Vagina (tissue), 2 donors: ENCODE results near the gene GPRC5C. TPM values are rescaled to one million over a fixed set of nuclear protein-coding genes. Genes with fewer than 3 reads are reported as not detected.

Experiments used
- DNase-seq, 2 donors: peaks; one replicate each; pipeline ENCODE4 v3.0.0-alpha.2; 2017; ENCODE audit errors: extremely low spot score in 2 of 2
- H3K27ac ChIP-seq: fragments of 200-600 bp; sonication (generic); one replicate; pipeline ENCODE4 v1.5.1; 2019
- H3K27me3 ChIP-seq: fragments of 200-600 bp; sonication (generic); one replicate; pipeline ENCODE4 v1.5.1; 2019
- H3K36me3 ChIP-seq, 2 donors: fragments of 200-600 bp; sonication (generic); one replicate each; pipeline ENCODE4 v1.5.1; 2017 to 2019
- H3K4me1 ChIP-seq: fragments of 200-600 bp; sonication (generic); one replicate; pipeline ENCODE4 v1.5.1; 2019
- H3K4me3 ChIP-seq, 2 donors: fragments of 200-600 bp; sonication (generic); 1 replicate in 1 of 2; 2 replicates in 1 of 2; pipeline ENCODE4 v1.5.1; 2016 to 2019
- H3K9me3 ChIP-seq: fragments of 200-600 bp; sonication (generic); one replicate; pipeline ENCODE4 v1.5.1; 2019
- POLR2A ChIP-seq, 2 donors: fragments of 450-650 bp; IDR thresholded peaks; one replicate each; pipeline ENCODE4 v1.6.1; 2017; ENCODE audit warnings: antibody characterized with exemption in 2 of 2, mild to moderate bottlenecking in 2 of 2, moderate library complexity in 2 of 2
- POLR2AphosphoS5 ChIP-seq, 2 donors: sonication (generic); formaldehyde crosslinking; IDR thresholded peaks; one replicate each; pipeline ENCODE4 v1.9.0; 2017; ENCODE audit warnings: antibody characterized with exemption in 2 of 2, mild to moderate bottlenecking in 2 of 2, low read depth in 1 of 2; ENCODE audit not compliant: insufficient read depth in 1 of 2
- intact Hi-C: fragments of 100-400 bp; cut with DNase I; formaldehyde crosslinking; loops from one replicate; pipeline ENCODE4 v1.15.1; 2023
- total RNA-seq: library from RNA; depleted of rRNA; stranded (reverse); fragments of >200 nt; gene quantifications from one replicate; pipeline ENCODE4 v1.2.3, GENCODE V29; 2016
- TF ChIP-seq, protein P1 (sequence below), 3 experiments: fragments of 450-650 bp in 2 of 3; fragments of 200-600 bp in 1 of 3; sonication (generic) in 1 of 3; IDR thresholded peaks; one replicate each; pipeline ENCODE4 v1.5.1; 2017 to 2019; ENCODE audit warnings: antibody characterized with exemption in 3 of 3, mild to moderate bottlenecking in 2 of 3, moderate library complexity in 2 of 3

The GPRC5C gene
- total RNA-seq, 1 donor from 2014 or later: 27.5 TPM

DNA sequence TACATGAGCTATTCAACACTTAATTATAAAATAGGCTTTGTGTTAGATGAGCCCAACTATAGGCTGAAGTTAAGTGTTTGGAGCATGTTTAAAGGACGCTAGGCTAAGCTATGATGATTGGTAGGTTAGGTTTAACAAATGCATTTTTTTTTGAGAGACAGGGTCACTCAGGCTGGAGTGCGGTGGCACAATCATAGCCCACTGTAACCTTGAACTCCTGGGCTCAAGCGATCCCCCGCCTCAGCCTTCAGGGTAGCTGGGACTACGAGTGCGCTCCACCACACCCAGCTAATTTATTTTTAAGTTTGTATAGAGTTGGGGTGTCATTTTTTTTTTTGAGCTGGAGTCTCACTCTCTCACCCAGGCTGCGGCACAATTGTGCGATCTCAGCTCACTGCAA lies 19.3 kb upstream of the GPRC5C start:
- Histone ChIP-seq H3K27me3 (no peaks in the 10 kb centered on the region), H3K4me3 (no peak overlapping the region), H3K36me3 (no peaks in the 10 kb centered on the region), H3K4me1 (no peaks in the 10 kb centered on the region), H3K9me3 (no peaks in the 10 kb centered on the region), H3K27ac (no peak overlapping the region)
- intact Hi-C loops: no loop called here
- TF ChIP-seq, protein P1, sequence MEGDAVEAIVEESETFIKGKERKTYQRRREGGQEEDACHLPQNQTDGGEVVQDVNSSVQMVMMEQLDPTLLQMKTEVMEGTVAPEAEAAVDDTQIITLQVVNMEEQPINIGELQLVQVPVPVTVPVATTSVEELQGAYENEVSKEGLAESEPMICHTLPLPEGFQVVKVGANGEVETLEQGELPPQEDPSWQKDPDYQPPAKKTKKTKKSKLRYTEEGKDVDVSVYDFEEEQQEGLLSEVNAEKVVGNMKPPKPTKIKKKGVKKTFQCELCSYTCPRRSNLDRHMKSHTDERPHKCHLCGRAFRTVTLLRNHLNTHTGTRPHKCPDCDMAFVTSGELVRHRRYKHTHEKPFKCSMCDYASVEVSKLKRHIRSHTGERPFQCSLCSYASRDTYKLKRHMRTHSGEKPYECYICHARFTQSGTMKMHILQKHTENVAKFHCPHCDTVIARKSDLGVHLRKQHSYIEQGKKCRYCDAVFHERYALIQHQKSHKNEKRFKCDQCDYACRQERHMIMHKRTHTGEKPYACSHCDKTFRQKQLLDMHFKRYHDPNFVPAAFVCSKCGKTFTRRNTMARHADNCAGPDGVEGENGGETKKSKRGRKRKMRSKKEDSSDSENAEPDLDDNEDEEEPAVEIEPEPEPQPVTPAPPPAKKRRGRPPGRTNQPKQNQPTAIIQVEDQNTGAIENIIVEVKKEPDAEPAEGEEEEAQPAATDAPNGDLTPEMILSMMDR (IDR thresholded peaks at IDR 0.05): no peak
- TF ChIP-seq POLR2A (IDR thresholded peaks at IDR 0.05) (no peak), POLR2AphosphoS5 (IDR thresholded peaks at IDR 0.05; ENCODE audit: insufficient read depth in 1 of 2, low read depth in 1 of 2) (no peak)
- no peak for DNase-seq

DNA sequence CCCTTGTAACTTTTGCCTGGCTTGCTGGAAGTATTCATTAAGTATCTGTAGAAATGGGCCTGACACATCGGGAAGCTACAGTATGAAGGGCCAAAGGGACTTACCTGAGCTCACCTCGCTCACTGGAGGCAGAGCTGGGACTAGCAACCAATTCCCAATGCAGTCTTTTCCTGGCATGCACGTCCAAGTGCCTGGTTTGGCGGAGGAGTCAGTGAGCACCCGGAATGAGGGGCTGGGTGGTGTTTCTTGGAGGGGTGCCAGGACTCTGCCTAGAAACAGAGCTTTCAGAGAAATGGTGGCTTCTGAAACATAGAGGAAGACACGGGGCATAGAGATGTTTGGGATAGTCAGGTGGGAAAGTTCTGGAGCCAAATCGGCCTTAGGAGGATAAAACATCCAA lies 18.4 kb upstream of the GPRC5C start:
- no peaks in the 10 kb centered on the region for H3K9me3 ChIP-seq
- TF ChIP-seq, protein P1 (IDR thresholded peaks at IDR 0.05): no peak
- no peak for TF ChIP-seq POLR2AphosphoS5 (IDR thresholded peaks at IDR 0.05; ENCODE audit: insufficient read depth in 1 of 2, low read depth in 1 of 2)
- no peak for TF ChIP-seq POLR2A (IDR thresholded peaks at IDR 0.05)
- no peaks in the 10 kb centered on the region for H3K27me3 ChIP-seq
- intact Hi-C loops: no loop called here
- no peak overlapping the region for H3K27ac ChIP-seq
- no peaks in the 10 kb centered on the region for H3K4me1 ChIP-seq
- no peak overlapping the region for H3K4me3 ChIP-seq
- DNase-seq: no peak
- H3K36me3 ChIP-seq: no peaks in the 10 kb centered on the region

DNA sequence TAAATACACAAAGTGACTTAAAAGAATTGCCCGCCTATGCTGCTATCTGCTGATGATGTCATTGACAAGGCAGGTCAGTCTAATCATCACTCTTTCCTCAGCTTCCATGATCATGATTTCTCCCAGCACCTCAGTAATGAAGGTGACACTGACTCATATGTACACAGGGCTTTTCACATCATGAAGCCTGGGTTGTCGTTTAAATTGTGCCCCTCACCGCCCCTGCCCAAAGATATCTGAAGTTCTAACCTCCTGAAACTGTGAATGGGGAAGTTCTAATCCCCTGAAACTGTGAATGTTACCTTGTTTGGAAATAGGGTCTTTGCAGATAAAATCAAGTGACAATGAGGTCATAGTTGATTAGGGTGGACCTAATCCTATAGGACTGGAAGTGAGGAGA lies 17.4 kb upstream of the GPRC5C start:
- Histone ChIP-seq H3K27ac (no peak overlapping the region), H3K4me1 (no peaks in the 10 kb centered on the region), H3K36me3 (no peaks in the 10 kb centered on the region), H3K27me3 (no peaks in the 10 kb centered on the region), H3K4me3 (no peak overlapping the region), H3K9me3 (no peaks in the 10 kb centered on the region)
- TF ChIP-seq, protein P1 (IDR thresholded peaks at IDR 0.05): no peak
- no peak for TF ChIP-seq POLR2A (IDR thresholded peaks at IDR 0.05)
- no peak for TF ChIP-seq POLR2AphosphoS5 (IDR thresholded peaks at IDR 0.05; ENCODE audit: insufficient read depth in 1 of 2, low read depth in 1 of 2)
- DNase-seq: no peak
- intact Hi-C loops: no loop called here

DNA sequence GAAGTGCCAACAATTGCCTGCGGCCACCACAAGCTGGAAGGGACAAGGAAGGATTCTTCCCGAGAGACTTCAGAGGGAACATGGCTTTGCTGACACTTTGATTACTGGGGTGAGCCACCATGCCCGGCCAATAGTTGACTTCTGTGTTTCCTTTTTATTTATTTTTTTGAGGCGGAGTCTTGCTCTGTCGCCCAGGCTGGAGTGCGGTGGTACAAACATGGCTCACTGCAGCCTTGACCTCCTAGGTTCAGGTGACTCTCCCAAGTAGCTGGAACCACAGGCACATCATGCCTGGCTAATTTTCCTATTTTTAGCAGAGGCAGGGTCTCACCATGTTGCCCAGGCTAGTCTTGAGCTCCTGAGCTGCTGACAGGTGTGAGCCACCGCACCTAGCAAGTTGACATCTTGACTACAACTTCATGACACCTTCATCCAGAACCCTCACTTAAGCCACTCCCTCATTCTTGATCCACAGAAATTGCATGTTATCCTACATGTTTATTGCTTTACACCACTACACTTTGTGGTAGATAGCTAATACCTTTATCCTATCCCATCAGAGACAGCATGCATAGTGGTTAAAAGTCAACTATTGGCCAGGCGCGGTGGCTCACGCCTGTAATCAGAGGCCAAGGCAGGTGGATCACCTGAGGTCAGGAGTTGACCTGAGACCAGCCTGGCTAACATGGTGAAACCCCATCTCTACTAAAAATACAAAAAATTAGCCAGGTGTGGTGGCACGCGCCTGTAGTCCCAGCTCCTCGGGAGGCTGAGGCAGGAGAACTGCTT lies 16.1 kb upstream of the GPRC5C start:
- H3K27ac ChIP-seq: no peak overlapping the region
- TF ChIP-seq POLR2AphosphoS5 (IDR thresholded peaks at IDR 0.05; ENCODE audit: insufficient read depth in 1 of 2, low read depth in 1 of 2) (no peak), POLR2A (IDR thresholded peaks at IDR 0.05) (no peak)
- TF ChIP-seq, protein P1 (IDR thresholded peaks at IDR 0.05): no peak

More for the DNA sequence above, 16.1 kb upstream of the GPRC5C start:
- Histone ChIP-seq H3K4me3 (no peak overlapping the region), H3K36me3 (no peaks in the 10 kb centered on the region), H3K4me1 (no peaks in the 10 kb centered on the region), H3K27me3 (no peaks in the 10 kb centered on the region), H3K9me3 (no peaks in the 10 kb centered on the region)
- no peak for DNase-seq
- intact Hi-C loops: no loop called here
